Measurements from ENCODE around the gene SSUH2.

Gene SSUH2

DNA sequence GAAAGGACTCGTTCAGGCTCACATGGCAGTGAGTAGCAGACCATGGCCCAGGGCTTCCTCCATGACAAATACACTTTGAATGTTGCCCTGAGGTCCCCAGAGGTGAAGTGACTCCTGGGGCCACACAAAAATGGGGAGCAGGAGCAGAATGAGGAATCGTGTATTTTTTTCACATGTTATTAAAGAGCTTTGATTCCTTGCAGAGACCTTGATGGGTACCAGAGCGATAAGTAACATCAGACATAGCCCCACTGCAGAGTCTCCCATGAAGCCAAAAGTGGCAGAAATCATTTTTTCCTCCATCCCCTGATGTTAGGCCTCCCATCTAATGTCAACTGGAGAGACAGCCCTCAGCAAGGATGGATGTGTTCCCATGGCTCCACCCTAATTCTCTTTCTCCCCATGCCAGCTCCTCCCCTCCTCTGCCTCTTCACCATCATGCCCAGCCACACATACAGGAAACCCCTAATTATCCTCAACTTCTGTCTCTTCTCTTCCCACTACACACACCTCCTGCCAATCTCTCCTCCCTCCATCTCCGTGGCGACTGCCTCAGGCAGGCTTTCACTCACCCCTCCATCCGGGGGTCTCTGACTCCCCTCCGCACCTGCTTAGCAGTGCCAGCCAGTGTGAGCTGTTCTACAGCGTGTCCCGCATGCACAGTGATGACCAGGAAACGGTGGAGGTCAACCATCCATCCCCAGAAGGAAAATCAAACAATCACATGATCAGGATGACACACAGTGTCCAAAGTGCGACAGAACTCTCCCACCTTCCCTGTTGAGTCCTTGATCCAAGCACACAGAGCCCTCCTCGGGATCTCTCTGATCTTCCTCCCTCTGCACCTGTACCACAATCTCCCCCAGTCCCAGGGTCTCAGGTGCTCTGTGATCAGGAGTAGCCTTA, 7.1 kb upstream of the SSUH2 start:
- H3K27ac ChIP-seq, result no peak overlapping the region
- DNase-seq, result no peak
- H3K4me3 ChIP-seq (ENCODE audit: low read depth, low read length), result no peak overlapping the region
- TF ChIP-seq, protein P1, sequence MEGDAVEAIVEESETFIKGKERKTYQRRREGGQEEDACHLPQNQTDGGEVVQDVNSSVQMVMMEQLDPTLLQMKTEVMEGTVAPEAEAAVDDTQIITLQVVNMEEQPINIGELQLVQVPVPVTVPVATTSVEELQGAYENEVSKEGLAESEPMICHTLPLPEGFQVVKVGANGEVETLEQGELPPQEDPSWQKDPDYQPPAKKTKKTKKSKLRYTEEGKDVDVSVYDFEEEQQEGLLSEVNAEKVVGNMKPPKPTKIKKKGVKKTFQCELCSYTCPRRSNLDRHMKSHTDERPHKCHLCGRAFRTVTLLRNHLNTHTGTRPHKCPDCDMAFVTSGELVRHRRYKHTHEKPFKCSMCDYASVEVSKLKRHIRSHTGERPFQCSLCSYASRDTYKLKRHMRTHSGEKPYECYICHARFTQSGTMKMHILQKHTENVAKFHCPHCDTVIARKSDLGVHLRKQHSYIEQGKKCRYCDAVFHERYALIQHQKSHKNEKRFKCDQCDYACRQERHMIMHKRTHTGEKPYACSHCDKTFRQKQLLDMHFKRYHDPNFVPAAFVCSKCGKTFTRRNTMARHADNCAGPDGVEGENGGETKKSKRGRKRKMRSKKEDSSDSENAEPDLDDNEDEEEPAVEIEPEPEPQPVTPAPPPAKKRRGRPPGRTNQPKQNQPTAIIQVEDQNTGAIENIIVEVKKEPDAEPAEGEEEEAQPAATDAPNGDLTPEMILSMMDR (IDR thresholded peaks at IDR 0.05; ENCODE audit: low read depth, low read length, missing control alignments), result no peak
- in situ Hi-C loops (cut with HindIII; ENCODE audit: low pct_ligation_motif_present, low sequenced_read_pairs), result no loop called here
- H3K27me3 ChIP-seq (replicated peaks), result no peaks in the 10 kb centered on the region
- H3K36me3 ChIP-seq (replicated peaks), result no peaks in the 10 kb centered on the region

DNA sequence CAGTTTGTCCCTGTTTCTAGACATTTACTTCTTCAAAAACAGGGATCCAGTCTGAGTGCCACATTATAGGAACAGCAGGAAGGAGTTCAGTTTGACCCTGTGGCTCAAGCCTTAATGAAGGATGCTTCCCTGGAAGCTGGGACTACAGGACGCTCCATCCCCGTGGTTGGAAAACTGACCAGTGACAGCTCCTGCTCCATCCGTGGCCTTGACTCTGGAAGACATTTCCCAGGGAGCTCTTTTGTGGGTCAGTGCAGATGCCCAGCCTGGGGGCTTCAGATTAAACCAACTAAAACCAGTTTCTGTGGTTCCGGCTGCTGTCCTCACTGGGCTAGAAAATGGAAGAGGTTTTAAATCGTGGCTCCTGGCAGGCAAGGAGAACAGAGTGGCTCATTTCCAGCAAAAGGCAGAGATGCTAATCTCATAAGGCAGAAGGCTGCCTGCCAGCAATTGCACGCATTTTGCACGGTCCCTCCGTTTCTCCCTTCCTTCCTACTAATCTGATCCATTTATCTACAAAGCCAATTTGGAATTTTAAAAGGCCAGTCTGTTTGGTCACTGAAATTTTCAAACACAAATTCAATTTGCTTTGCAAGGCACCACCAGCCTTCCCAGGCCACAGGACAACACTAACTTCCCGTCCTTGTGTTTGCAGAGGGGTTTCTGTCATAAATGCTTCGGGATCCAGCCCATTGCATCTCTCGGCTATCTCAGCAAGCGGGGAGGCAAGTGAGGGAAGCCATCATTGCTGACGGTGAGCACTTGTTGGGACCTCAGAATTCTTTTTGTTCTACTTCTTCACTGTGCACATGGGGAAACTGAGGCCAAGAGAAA, 6.2 kb upstream of the SSUH2 start:
- TF ChIP-seq, protein P1 (IDR thresholded peaks at IDR 0.05; ENCODE audit: low read depth, low read length, missing control alignments), result no peak
- in situ Hi-C loops (cut with HindIII; ENCODE audit: low pct_ligation_motif_present, low sequenced_read_pairs), result no loop called here
- Histone ChIP-seq H3K27me3 (replicated peaks) (no peaks in the 10 kb centered on the region), H3K27ac (no peak overlapping the region), H3K4me3 (ENCODE audit: low read depth, low read length) (no peak overlapping the region), H3K36me3 (replicated peaks) (no peaks in the 10 kb centered on the region)
- DNase-seq, result no peak

DNA sequence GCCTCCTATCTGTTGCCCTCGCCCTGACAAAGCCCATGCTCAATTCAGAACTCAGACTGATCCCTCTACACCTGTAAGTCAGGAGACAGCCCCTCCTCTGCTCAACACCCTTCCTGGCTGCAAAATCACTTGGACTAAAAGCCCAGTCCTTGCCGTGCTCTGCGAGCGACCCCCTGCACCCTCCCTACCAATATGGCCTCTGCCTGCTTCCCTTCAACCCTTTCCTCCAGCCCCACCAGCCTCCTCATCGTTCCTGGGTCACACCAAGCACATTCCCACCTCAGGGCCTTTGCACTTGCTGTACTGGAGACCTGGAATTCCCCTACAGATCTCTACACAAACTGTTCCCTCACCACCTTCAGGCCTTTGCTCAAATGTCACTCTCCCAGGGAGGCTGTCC, 5.2 kb upstream of the SSUH2 start:
- TF ChIP-seq, protein P1 (IDR thresholded peaks at IDR 0.05; ENCODE audit: low read depth, low read length, missing control alignments), result no peak
- H3K36me3 ChIP-seq (replicated peaks), result no peaks in the 10 kb centered on the region
- no peaks in the 10 kb centered on the region for H3K27me3 ChIP-seq (replicated peaks)
- in situ Hi-C loops (cut with HindIII; ENCODE audit: low pct_ligation_motif_present, low sequenced_read_pairs), result no loop called here
- H3K4me3 ChIP-seq (ENCODE audit: low read depth, low read length), result no peak overlapping the region
- no peak for DNase-seq
- H3K27ac ChIP-seq, result no peak overlapping the region

DNA sequence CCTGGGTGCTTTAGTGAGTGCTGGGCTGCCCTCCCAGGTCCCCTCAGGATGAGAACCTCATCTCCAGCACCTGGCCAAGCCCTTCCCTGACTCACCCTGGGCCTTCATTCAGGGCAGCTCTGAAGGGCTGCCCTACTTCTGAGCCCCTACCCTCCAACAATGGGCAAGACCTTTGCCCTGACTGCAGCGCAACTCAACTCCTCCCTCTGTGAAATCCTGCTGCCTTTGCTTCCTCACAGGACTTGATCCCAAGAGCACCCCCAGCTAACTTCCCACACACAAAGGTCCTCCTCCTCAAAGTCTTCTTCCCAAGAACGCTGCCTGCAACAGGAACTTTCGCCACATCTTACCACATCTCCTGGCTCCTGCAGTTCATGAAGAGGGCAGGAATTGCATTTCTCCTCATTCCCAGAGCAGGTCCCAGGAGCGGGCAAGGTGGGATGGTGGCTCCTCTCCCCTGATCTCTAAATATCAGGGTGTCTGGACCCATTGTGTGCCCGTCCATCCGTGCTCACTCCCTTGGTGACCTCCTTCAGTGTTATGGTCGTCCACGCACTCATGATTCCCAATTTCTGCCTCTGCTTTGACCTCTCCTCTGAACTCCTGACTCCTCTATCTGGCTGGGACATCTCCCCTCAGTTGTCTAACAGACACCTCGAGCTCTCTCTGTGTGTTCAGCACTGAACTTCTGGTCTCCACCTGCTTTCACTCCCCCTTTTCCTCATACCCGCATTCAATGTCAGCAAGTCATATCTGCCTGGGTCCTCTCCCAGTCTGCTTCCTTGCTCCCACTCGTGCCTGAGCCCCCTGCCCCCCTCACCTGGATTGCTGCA, 4.5 kb upstream of the SSUH2 start:
- H3K27me3 ChIP-seq (replicated peaks), result peaks cover 2% of the 10 kb centered on the region
- TF ChIP-seq, protein P1 (IDR thresholded peaks at IDR 0.05; ENCODE audit: low read depth, low read length, missing control alignments), result no peak
- H3K36me3 ChIP-seq (replicated peaks), result no peaks in the 10 kb centered on the region
- no peak overlapping the region for H3K4me3 ChIP-seq (ENCODE audit: low read depth, low read length)
- no peak overlapping the region for H3K27ac ChIP-seq
- in situ Hi-C loops (cut with HindIII; ENCODE audit: low pct_ligation_motif_present, low sequenced_read_pairs), result no loop called here
- DNase-seq, result no peak

DNA sequence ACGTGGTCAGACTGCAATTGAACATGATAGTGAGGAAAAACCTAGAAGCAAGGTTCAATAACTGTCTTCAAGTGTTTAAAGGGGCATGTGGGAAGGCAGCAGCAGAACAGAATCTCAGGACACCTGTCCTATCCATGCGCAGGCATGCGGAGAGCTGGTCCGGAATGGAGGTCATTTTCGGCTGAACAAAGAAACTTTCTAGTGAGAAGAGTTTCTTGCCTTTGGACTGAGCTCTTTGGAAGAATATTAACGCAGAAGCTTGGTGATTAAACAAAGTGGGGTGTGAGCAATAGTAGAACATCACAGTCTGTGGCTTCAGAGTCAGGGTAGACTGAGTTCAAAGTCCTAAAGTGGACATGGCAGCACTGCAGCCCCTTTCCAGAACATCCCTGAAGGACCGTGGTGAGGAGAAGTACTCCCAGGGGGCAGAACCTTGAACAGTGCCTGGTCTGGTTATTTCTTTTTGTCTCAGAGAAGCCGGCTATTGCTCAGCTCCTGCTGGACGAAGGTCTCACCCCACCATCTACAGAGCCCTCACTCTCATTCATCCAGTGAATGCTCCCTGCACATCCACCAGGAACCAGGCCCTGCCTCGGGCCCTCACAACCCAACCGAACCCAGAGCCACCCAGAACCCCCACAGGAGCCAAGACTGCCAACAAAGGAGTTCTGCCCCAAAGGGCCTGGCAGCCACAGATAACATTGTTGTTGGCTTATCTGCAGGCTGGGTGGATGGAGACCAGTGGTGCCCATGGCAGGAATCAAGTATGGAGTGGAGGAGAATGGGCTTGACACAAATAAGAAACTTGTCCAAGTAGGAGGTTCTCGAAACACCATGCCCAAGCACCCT, 2.8 kb upstream of the SSUH2 start:
- no peak for DNase-seq
- TF ChIP-seq, protein P1 (IDR thresholded peaks at IDR 0.05; ENCODE audit: low read depth, low read length, missing control alignments), result no peak
- Histone ChIP-seq H3K36me3 (replicated peaks) (no peaks in the 10 kb centered on the region), H3K27me3 (replicated peaks) (peaks cover 2% of the 10 kb centered on the region), H3K4me3 (ENCODE audit: low read depth, low read length) (no peak overlapping the region), H3K27ac (no peak overlapping the region)
- in situ Hi-C loops (cut with HindIII; ENCODE audit: low pct_ligation_motif_present, low sequenced_read_pairs), result no loop called here
